NK-92 (cell line): ENCODE results near the gene SORCS1.

Source experiments
- DNase-seq: peaks from one replicate; lab custom pipeline; 2025; ENCODE audit not compliant: unreplicated experiment; lab: John Stamatoyannopoulos, UW

Gene SORCS1

DNA sequence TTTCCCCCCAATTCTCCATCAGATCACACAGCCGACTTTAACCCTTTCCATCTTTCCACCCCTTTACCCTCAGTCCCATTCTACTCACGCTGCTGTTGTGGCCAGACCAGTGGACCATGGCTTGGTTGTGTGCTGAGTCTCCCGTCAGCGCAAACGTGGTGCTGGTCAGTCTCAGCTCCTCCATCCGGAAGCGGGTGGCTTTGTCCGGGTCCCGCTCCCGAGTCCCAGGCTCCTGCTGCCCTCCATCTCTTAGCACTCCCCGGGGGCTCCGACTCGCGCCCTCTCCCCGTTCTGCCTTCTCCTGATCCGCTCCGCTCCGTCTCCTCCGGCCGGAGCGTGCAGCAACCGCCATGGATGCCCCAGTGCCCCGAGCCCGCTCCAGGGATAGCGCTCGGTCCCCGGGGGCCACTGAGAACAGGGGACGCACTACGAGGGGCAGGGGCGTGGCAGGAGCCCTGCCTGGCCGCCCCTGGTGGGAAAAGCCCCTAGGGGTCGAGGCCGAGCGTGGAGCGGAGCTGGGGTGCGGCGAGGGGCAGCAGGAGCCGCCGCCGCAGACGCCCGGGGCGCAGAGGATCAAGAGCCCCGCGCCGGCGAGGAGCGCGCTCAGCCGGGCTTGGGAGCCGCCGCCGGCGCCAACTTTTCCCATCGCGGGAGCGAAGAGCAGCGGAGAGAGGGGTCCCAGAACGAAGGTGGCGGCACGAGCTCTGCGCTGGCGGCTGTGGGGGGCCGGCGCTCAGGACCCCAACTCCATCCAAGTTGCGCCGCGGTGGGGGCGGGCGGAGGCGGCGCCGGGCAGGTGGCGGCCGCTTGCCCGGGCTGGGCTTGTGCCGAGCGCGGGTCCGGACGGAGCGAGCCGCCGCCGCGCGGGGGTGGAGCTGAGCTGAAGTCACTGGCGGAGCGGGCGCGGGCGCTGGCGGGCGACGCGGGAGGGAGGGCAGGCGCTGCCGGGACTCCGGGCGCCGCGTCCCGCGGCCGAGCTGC, at the start of gene SORCS1:
TSS of gene SORCS1 (minus strand) at position 826 of the 981 bp plus-strand sequence.
- DNase-seq = no peak

DNA sequence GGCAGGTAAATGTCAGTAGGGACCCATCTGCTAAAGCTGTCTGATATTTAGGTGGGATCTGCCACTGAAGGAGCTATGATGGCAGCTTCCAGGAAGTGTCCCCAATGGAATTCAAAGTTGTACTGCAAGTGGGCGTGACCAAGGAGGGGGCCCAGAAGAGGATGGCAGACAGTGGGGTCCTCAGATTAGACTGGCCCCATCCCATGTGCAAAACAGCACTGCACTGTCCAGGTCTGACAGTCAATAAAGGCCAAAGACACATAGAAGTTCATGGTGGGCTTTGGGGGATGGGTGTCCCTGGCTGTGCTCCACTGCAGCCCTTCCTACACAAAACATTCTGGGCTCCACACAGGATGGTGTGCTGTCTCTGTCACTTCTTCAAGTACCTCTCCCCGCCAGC, 49.8 kb upstream of the SORCS1 start:
- no peak for DNase-seq

DNA sequence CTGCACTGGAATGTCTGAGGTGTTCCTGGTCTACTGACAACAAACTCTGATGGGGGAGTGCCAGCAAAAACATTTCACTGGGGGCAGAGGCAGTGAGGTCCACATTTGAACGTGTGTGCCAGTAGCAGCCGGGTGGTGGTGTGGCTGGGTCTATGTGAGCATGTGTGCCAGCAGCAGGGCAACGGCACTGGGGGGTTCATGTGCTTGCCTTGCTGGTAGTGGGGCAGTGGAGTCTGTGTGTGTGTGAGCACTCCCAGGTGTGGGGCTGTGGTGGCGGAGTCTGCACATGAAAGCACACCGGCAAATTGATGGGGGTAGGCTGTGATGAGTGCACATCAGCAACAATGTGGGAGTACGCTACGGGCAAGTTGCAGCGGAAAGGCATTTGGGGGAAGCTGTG, 49.4 kb upstream of the SORCS1 start:
- DNase-seq = no peak

DNA sequence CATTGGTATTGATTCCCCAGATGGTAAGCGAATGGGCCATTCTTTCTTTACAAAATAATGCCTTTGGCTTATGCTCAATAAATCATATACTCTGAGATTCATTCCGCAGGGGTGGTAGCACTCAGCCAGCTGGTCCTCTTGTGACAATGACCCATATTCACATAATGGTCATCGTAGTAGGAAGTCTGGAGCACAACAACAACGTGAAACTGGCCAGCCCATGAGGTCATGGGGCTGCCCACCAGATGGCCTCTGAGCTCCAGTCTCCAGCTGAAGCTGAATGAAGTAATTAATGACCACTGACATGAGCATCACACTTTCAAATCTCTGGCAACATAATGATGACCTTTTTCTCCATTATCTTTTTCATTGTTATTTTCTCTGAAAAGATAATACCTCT, 42.3 kb upstream of the SORCS1 start:
- DNase-seq = no peak

DNA sequence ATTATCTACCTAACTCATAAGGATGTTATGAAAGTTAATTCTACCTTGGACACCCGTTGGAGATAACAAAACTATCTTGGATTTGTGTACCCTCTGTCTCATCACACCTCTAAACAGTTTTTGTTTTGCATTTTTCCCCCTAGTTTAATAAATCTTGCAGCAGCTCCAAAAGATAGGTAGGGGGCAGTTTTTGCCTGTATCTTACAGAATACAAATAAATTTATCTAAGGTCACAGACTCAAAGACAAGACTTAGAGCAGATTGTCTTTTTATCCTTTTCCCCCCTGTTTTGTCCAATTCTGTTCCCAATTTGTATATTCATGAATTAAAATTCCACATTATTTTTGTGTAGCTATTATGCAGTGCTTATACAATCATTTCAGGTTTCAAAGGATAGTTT, 5.0 kb upstream of the SORCS1 start:
- no peak for DNase-seq

DNA sequence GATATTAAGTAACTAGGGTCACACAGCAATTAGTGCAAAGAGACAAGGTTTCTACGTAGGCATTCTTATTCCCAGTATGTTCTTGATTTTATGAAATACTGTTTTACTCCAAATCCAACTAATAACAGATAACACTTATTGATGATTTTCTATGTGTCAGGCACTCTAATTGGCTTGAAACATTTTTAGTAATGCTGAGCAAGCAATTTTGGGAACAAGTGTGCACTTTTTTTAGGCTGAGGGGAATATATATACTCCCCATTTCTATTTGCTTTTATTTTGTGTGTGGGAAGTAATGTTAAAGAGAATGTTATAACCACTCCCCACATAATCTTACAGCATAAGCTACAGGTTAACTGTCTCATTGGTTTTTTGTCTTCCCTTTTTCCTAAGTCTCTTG, 4.2 kb upstream of the SORCS1 start:
- DNase-seq = no peak

DNA sequence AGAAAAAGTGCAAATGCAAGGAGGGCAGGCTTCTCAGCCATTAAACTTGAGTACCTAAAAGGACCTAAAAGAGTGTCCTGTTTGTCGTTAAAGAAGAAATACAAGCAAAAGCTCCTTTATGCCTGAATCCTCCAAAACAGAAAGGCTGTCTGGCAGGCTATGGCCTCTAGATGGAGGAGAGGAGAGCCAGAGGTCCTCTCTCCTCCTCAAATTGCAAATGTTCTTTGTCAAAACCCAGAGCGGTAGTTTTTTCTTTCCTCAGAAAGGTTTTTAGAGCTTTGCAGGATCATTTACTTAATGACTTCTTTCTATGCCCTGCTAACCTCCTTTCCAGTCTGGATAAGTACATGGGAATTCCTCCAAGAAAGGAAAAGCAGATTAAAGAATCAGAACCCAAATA, 1.9 kb upstream of the SORCS1 start:
- no peak for DNase-seq

DNA sequence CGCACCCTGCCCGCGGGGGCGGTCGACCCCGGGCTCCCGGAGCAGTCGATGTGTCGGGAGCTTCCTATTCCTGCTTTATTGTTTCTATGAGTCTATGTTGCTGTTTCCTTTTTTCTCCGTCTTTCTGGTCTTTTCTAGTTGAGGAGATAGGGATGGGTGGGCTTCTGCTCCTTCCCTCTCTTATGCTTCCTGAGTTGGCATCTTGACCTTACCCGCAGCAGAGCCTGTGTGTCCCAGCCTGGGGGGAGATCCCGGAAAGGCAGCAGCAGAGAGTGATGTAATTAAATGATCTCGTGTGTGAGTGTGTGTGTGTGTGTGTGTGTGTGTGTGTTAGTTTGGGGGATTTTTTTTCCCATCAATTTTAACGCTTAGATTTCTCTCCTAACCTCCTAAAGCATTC, 486 bp upstream of the SORCS1 start:
- no peak for DNase-seq

DNA sequence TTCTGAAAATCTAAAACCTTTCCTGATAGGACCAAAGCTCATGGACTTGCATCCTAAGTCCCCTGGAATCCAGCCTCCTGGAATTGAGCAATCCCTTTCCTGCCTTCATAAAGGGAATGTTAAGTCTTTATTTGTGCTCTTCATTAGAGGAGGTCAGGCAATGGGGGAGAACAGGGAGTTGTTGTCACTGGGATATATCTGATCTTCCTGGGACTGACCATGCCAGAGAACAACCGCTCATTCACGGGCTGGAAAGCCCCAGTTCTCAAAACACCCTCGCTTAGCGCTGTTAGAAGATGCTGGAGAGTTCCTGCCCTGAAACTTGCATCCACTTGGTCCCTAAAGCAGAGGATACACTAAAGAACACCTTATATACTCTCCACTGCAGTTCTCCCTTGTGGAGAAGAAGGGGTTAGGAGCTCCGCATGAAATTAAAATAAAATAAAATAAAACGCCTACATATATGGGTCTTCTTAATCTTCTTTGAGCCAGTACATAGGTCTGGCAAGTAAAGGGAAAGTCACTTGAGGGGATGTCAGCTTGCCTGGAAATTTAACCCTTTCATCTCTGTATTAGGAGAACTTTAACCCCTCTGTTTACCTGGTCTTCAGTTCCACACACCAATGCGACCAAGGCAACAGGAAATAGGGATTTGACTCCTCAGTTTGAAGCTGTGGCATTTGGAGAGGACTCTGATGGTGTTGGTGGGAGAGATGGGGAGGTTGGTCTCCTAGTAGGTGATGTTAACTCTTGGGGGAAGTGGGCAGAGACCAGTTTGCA, 1.2 kb downstream of the SORCS1 start:
- DNase-seq = no peak

DNA sequence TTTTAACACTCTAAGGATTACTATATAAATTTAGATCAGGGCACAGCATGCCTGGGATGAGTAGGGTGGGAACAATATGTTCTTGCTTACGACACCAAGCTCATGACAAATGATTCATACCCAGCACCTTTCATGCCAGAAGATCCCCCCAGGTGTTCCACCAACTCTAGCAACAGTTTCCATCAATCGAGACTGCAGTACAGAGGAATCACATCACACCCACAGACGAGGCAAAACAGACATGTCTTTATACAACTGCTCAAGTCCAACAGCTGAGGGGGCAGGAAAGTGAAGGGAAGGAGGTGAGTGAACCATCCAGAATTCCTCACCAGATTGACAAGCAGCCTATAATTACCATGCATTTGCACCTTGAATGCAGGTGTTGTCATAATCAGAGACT, 3.6 kb downstream of the SORCS1 start:
- DNase-seq = no peak

DNA sequence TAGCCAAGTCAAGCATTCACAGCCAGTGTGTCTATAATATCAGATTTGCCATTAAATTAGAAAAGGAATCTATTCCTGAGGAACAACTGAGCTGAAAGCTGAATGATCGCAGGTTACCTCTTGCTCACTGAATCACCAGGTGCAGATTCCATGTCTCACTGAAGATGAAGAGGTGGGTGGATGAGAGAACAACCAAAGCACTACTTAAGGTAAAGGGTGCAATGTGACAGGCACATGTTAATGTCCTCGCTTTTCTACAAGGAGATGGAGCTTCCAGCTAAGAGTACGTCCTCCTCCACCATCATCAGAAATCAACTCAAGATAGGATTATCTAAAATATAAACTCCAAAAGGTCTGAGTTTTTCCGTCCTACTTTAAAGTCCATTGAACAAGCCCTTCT, 4.6 kb downstream of the SORCS1 start:
- DNase-seq = no peak

DNA sequence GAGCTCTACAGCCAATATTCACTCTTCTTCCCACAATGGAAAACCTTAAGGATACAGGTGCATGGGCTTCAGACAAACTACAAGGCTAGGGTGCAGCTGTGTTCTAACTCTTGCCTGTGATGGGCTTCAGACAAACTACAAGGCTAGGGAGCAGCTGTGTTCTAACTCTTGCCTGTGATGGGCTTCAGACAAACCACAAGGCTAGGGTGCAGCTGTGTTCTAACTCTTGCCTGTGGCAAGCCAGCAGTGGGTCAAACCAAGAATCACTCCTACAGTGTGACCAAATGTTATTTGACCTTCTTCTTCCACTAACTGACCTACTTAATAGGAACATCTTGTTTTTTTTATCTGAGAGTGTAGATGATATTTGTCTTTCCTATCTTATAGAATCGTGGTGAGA, 7.4 kb downstream of the SORCS1 start:
- no peak for DNase-seq

DNA sequence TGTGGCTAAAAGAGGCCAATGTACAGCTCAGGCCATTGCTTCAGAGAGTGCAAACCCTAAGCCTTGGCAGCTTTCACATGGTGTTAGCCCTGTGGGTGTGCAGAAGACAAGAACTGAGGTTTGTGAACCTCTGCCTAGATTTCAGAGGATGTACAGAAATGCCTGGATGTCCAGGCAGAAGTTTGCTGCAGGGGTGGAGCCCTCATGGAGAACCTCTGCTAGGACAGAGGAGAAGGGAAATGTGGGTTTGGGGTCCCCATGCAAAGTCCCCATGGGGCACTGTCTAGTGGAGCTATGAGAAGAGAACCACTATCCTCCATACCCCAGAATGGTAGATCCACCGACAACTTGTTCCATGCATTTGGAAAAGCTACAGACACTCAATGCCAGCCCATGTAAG, 12.4 kb downstream of the SORCS1 start:
- DNase-seq = no peak

DNA sequence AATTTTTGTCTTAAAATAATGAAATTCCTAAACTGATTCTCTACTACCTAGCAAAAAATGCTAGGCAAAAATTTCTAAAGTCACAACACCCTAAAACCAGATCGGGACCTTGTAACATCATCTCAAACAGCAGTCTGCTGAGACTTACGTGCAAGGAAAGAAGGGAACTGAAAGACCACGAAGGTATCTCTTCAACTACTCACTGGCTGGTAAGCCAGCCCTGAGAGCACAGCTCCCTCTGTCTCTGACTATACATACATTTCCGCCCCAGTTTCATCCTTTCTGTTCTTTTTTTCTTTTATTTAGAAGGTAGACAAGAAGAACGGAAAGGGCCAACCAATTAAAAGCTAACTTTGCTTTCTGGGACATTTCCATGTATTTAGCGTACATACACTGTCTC, 15.6 kb downstream of the SORCS1 start:
- DNase-seq = no peak

DNA sequence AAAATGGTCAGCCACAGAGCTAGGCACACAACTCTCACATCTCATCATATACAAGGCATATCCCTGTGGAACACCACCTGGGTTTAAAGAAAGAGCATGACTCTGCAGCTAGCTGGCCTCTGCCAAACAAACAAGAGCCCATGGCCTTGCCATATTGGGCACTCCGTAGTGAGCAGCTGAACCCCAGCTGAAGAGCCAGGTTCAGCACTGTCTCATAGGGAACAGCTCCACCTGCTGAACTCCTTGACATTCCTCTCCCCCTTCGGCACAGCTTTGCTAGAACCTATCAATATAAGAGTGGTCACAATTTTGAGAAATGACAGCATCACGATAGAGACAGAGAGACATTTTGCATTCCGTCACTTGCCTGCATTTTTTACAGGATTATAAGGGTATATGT, 20.0 kb downstream of the SORCS1 start:
- no peak for DNase-seq

DNA sequence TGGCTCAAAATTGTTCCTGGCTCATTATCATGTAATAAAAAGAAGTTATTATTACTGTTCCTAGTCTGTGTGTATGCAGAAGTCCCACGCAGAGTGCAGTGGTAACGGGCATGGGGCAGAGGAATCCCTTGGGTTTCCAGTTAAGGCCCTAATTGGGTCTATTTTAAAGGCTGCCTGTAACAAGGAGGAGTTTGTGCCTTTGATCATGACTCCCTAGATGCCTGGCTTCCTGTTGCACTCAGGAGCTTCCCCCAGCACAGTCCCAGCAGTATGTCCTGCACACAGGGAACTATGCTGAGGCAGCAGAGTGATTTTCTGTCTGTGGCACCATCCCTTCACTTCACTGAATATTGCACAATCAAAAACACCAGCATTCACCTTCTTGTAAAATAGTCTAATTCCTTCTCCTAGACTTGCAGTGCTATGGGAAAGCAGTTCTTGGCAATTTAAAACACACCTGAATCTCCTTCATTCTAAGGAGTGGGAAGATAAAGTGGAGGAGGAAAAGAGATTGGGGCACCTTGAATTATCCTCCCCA, 22.9 kb downstream of the SORCS1 start:
- DNase-seq = no peak

DNA sequence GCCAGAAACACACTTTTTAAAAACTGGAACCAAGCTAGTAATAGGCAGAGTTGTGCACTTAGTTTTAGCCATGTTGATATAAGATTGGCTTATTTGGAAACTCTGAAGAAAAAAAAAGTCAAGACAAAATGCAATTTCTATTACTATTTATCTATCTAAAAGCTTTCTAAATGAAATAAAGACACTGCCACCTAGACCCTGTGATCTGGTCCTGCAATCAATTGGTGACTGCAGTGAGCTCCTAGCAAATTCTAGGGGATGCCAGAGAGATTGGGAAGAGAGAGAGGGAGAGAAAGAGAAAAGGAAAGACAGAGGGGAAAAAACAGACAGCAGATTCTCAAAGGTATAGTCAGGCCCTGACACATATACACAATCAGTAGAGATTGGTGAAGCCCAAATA, 25.3 kb downstream of the SORCS1 start:
- no peak for DNase-seq

DNA sequence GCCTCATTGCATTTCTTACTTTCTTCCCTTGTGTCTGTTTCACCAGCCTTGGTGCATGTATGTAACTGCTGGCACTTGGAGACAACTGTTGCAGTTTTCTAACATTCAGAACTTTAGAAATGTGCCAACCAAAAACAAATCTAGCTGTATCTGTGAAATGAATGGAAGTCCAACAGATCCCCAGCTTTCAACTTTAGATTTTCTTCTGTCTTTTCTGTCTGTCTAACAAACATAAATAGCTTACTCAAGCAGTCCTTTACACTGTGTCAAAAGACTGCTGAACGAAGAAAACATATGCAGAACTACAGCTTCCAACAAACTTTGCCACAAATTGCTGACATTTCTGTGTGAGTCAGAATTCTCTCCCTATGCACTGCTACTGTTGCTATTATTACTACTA, 30.9 kb downstream of the SORCS1 start:
- no peak for DNase-seq

DNA sequence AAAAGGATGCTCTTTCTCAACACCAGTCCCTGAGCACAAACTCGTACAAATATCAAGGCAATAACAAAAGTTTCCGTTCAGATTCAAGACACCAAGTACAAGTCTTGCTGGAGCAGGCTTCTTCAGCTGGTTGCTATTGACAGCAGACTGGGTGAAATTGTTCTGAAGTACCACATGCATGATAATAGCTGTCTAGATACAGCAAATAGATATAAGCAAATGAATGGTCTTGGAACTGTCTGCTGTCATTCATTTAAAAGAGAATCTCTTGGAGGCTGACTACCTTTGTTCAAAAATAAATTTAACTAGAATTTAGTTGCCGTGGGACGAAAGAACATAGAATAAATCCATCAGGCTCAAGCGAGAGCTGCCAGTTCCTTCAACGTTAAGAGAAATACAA, 35.5 kb downstream of the SORCS1 start:
- no peak for DNase-seq

DNA sequence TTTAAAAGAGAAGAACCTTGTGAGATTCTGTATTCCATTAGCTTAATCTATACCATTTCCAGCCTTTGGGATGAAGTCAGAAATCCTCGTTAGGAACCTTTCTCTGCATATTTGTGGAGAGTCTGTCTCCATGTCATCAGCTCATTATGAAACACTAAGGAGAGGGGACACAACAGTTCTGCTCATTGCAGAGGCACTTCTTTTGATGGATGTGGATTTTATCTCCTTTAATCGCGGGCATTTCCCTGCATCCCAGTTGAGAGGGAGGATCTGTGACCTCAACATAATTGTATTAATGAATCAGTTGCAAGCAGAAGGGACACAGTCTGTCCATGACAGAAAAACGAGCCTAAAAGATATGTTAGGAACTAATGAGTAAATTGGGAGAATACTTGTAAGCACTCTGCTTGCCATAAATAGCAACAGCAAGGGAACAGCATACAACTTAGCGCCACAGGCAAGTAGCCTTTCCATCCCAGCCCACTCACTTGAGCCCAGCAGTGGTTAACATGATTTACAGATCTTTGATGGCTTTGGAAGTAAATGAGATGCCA, 37.9 kb downstream of the SORCS1 start:
- no peak for DNase-seq

DNA sequence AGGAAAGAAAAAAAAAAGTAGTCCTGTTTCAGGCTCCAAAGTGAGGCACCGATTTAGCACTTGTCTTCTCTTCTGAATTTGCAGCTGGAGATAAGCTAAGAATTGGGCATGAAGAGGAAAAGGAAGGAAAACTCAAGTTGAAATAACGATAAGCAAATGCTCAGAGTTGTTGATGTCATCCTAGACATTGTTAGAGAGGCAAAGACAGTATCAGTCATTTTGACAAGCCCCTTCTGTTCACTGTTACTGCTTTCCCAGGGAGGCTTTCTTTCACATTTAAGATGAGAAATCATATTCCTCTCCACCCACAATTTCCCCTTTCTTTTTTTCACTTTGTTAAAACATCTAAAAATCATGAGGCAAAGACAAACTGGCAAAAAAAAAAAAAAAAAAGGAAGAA, 41.8 kb downstream of the SORCS1 start:
- DNase-seq = no peak

DNA sequence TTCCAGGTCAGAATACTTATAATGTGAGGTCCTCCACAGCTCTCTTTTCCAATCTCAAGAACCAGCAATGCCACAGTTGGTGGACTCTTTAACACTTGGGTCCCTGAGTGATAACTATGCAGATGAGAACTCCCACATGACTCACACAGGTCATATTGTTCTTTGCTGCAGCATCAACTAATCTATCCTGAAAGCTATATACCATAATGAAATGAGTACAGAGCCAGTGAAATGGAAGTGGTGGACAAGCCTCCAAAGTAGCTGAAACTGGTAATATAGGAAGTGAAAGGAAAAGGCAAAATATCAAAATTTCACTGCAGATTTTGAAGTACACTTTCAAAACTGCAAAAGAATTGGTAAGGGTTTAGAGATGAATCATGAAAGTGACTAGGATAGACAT, 45.6 kb downstream of the SORCS1 start:
- DNase-seq = no peak
